K562 (cell line): Measurements from ENCODE around the gene IGDCC3. TPM values are rescaled to one million over a fixed set of nuclear protein-coding genes. Genes with fewer than 3 reads are reported as not detected.

Experiments used
- DEAF1 ChIP-seq: fragments of 450-650 bp; formaldehyde crosslinking; IDR thresholded peaks from 2 replicates; pipeline ENCODE4 v1.4.0; 2020; ENCODE audit warnings: mild to moderate bottlenecking, moderate library complexity
- ETS1 ChIP-seq: conservative IDR thresholded peaks from 2 replicates; pipeline ENCODE4 v1.6.1; 2011; ENCODE audit warnings: low read depth, mild to moderate bottlenecking, low read length; ENCODE audit not compliant: control insufficient read depth
- GMEB1 ChIP-seq: fragments of 250-450 bp; sonication (Bioruptor Pico); IDR thresholded peaks from 2 replicates; pipeline ENCODE4 v1.4.0; 2020; ENCODE audit warnings: mild to moderate bottlenecking
- HBP1 ChIP-seq: fragments of 450-650 bp; formaldehyde crosslinking; IDR thresholded peaks from 2 replicates; pipeline ENCODE4 v1.4.0; 2022; ENCODE audit warnings: missing genetic modification characterization
- HSF4 ChIP-seq: fragments of 250-450 bp; sonication (Bioruptor Pico); IDR thresholded peaks from 2 replicates; pipeline ENCODE4 v2.1.2; 2022; ENCODE audit warnings: mild to moderate bottlenecking, moderate library complexity, borderline replicate concordance
- KLF13 ChIP-seq: fragments of 450-650 bp; IDR thresholded peaks from 2 replicates; pipeline ENCODE4 v1.6.1; 2016; ENCODE audit warnings: missing genetic modification characterization, low read depth, mild to moderate bottlenecking, missing compliant biosample characterization, moderate library complexity, borderline replicate concordance
- MEIS2 ChIP-seq: fragments of 450-650 bp; IDR thresholded peaks from 2 replicates; pipeline ENCODE4 v1.6.1; 2014; ENCODE audit warnings: mild to moderate bottlenecking; ENCODE audit not compliant: partially characterized antibody
- MTA1 ChIP-seq: fragments of 450-650 bp; IDR thresholded peaks from 2 replicates; pipeline ENCODE4 v1.6.1; 2017; ENCODE audit warnings: borderline replicate concordance
- MYC ChIP-seq, 2 experiments: fragments of 250-450 bp in 1 of 2; sonication (Bioruptor Pico) in 1 of 2; IDR thresholded peaks; 2 replicates each; pipeline versions ENCODE4 v1.5.1 to v1.6.1; 2012 to 2021; ENCODE audit warnings: low read depth in 2 of 2, borderline replicate concordance in 1 of 2, improper control_type of control experiment in 1 of 2, low read length in 1 of 2, mild to moderate bottlenecking in 1 of 2, moderate library complexity in 1 of 2
- NFIC ChIP-seq: fragments of 450-650 bp; IDR thresholded peaks from 2 replicates; pipeline ENCODE4 v1.6.1; 2017; ENCODE audit warnings: mild to moderate bottlenecking, inconsistent platforms
- PTRF ChIP-seq: fragments of 450-650 bp; IDR thresholded peaks from 2 replicates; pipeline ENCODE4 v1.6.1; 2016; ENCODE audit warnings: mild to moderate bottlenecking, missing genetic modification characterization, missing compliant biosample characterization
- SIN3A ChIP-seq, 2 experiments: fragments of 150-350 bp in 1 of 2; IDR thresholded peaks; 2 replicates each; pipeline ENCODE4 v1.6.1; 2011 to 2016; ENCODE audit warnings: borderline replicate concordance in 2 of 2, low read depth in 2 of 2, low read length in 2 of 2, mild to moderate bottlenecking in 2 of 2, moderate library complexity in 2 of 2; ENCODE audit not compliant: control insufficient read depth in 1 of 2
- ZBTB7A ChIP-seq: IDR thresholded peaks from 2 replicates; pipeline ENCODE4 v1.6.1; 2011; ENCODE audit warnings: low read depth, mild to moderate bottlenecking, low read length, moderate library complexity, borderline replicate concordance; ENCODE audit not compliant: control insufficient read depth
- ZNF280B ChIP-seq: fragments of 250-450 bp; sonication (Bioruptor Pico); IDR thresholded peaks from 2 replicates; pipeline ENCODE4 v1.5.1; 2021; ENCODE audit warnings: mild to moderate bottlenecking
- ZNF395 ChIP-seq: fragments of 200-800 bp; sonication (Bioruptor generic); IDR thresholded peaks from 2 replicates; pipeline ENCODE4 v1.6.1; 2017; ENCODE audit warnings: missing genetic modification characterization, missing compliant biosample characterization
- ZNF77 ChIP-seq: fragments of 250-450 bp; sonication (Bioruptor Pico); IDR thresholded peaks from 2 replicates; pipeline ENCODE4 v1.5.0; 2020
- polyA plus RNA-seq, 8 experiments: library from polyadenylated mRNA; depleted of rRNA in 4 of 8; stranded (reverse) in 5 of 8; unstranded in 3 of 8; fragments of >200 nt; fragmentation: Nextera tagmentation in 2 of 8; fragmentation: Illumina TruSeq in 1 of 8; extraction: Ambion mirVana in 2 of 8; extraction: Trizol in 1 of 8; gene quantifications; 2 replicates each; pipeline versions ENCODE4 v1.2.1 to v1.2.3, GENCODE V29; 2011 to 2014; ENCODE audit warnings: inconsistent platforms in 1 of 8, missing spikeins in 1 of 8
- total RNA-seq, 7 experiments: library from RNA; depleted of rRNA in 6 of 7; stranded (reverse); fragments of >200 nt in 6 of 7; fragmentation: Illumina TruSeq in 2 of 7; extraction: Trizol in 2 of 7; gene quantifications; 2 replicates each; pipeline versions ENCODE4 v1.2.1 to v1.2.3, GENCODE V29; 2011 to 2021; ENCODE audit warnings: low replicate concordance in 1 of 7

The IGDCC3 gene
- total and polyA plus RNA-seq, 9 of the 15 experiments (the other 6 are each of a cell fraction or from before 2014, with no cell fraction given) = not detected

- TF ChIP-seq ZNF280B (CRISPR knock-in tag) (no peak), GMEB1 (CRISPR knock-in tag) (peak; percentile 39), SIN3A (IDR thresholded peaks at IDR 0.05; ENCODE audit: borderline replicate concordance in 2 of 2, control insufficient read depth in 1 of 2, low read depth in 2 of 2, low read length in 2 of 2) (peak in 1 of 2 experiments; percentile 91; a peak in 1 of 4 replicates), MEIS2 (peak; percentile 26), HSF4 (no peak), ZBTB7A (0 out of 2 replicates have a peak, but pooled peaks have one; percentile 65), ETS1 (peak; percentile 87), KLF13 (tag) (peak; percentile 20; the same call in 1 of the 2 replicates), ZNF395 (no peak; the same call in 1 of the 2 replicates), MTA1 (no peak), HBP1 (no peak), ZNF77 (CRISPR knock-in tag) (no peak), PTRF (tag) (no peak), MYC (IDR thresholded peaks at IDR 0.05; ENCODE audit: low read depth, low read length) (peak; percentile 57), MYC (CRISPR knock-in tag; IDR thresholded peaks at IDR 0.05; ENCODE audit: borderline replicate concordance, low read depth) (no peak), NFIC (peak; percentile 16; the same call in 1 of the 2 replicates), DEAF1 (CRISPR knock-in tag) (no peak)
These were observed 90.9 kb downstream of the IGDCC3 start, which contains the start of gene PARP16 (continued) for GRCh38 chr15:65286704-65287519.
